H9 (cell line): ENCODE data around the gene PLEK2. TPM values are rescaled to one million over a fixed set of nuclear protein-coding genes. Genes with fewer than 3 reads are reported as not detected.

Experiments used
- DNase-seq: peaks from one replicate; pipeline ENCODE4 v3.0.0-alpha.2; 2017
- H2AFZ ChIP-seq: one replicate; pipeline ENCODE4 v1.6.1; 2013; ENCODE audit warnings: mild to moderate bottlenecking, low read length, control low read depth, moderate library complexity
- H2AK5ac ChIP-seq: 2 replicates; pipeline ENCODE4 v1.6.1; 2013; ENCODE audit warnings: low read length, control low read depth, mixed read lengths; ENCODE audit not compliant: insufficient read length
- H2BK120ac ChIP-seq: one replicate; pipeline ENCODE4 v1.6.1; 2013; ENCODE audit warnings: low read depth, mild to moderate bottlenecking, low read length, control low read depth, inconsistent platforms; ENCODE audit not compliant: poor library complexity, severe bottlenecking
- H2BK12ac ChIP-seq: 2 replicates; pipeline ENCODE4 v1.6.1; 2013; ENCODE audit warnings: low read length, control low read depth, mixed read lengths, low read depth; ENCODE audit not compliant: insufficient read length
- H2BK15ac ChIP-seq: 2 replicates; pipeline ENCODE4 v1.6.1; 2013; ENCODE audit warnings: low read depth, low read length, control low read depth
- H2BK20ac ChIP-seq: one replicate; pipeline ENCODE4 v1.6.1; 2013; ENCODE audit warnings: low read depth, mild to moderate bottlenecking, low read length, control low read depth, inconsistent platforms; ENCODE audit not compliant: poor library complexity, severe bottlenecking
- H2BK5ac ChIP-seq: 2 replicates; pipeline ENCODE4 v1.6.1; 2013; ENCODE audit warnings: low read length, control low read depth, mixed read lengths; ENCODE audit not compliant: insufficient read length
- H3K14ac ChIP-seq: 2 replicates; pipeline ENCODE4 v1.6.1; 2013; ENCODE audit warnings: low read length, control low read depth; ENCODE audit not compliant: insufficient read depth
- H3K18ac ChIP-seq: 2 replicates; pipeline ENCODE4 v1.6.1; 2013; ENCODE audit warnings: low read depth, mild to moderate bottlenecking, mixed read lengths, low read length, control low read depth; ENCODE audit not compliant: insufficient read length
- H3K23ac ChIP-seq: 2 replicates; pipeline ENCODE4 v1.6.1; 2013; ENCODE audit warnings: low read length, control low read depth, mixed read lengths, low read depth; ENCODE audit not compliant: insufficient read length
- H3K23me2 ChIP-seq: 2 replicates; pipeline ENCODE4 v1.6.1; 2013; ENCODE audit warnings: low read depth, mild to moderate bottlenecking, mixed read lengths, low read length, control low read depth; ENCODE audit not compliant: insufficient read length, poor library complexity, severe bottlenecking
- H3K27ac ChIP-seq: 2 replicates; pipeline ENCODE4 v1.5.1; 2013; ENCODE audit warnings: low read length, control low read depth, mixed read lengths, low read depth; ENCODE audit not compliant: insufficient read length
- H3K27me3 ChIP-seq: 2 replicates; pipeline ENCODE4 v1.6.1; 2013; ENCODE audit warnings: low read length, control low read depth, inconsistent platforms; ENCODE audit not compliant: insufficient read depth
- H3K4ac ChIP-seq: 2 replicates; pipeline ENCODE4 v1.6.1; 2013; ENCODE audit warnings: low read depth, mild to moderate bottlenecking, control low read depth, inconsistent platforms, low read length, moderate library complexity
- H3K4me1 ChIP-seq: 2 replicates; pipeline ENCODE4 v1.6.1; 2013; ENCODE audit warnings: low read length, control low read depth, inconsistent platforms; ENCODE audit not compliant: insufficient read depth
- H3K4me2 ChIP-seq: 2 replicates; pipeline ENCODE4 v1.6.1; 2013; ENCODE audit warnings: low read length, control low read depth, mixed read lengths; ENCODE audit not compliant: insufficient read length, insufficient read depth
- H3K56ac ChIP-seq: 2 replicates; pipeline ENCODE4 v1.6.1; 2013; ENCODE audit warnings: low read depth, mild to moderate bottlenecking, mixed read lengths, low read length, control low read depth; ENCODE audit not compliant: insufficient read length
- H3K79me1 ChIP-seq: 2 replicates; pipeline ENCODE4 v1.6.1; 2013; ENCODE audit warnings: low read depth, mild to moderate bottlenecking, moderate library complexity, low read length, control low read depth, inconsistent platforms; ENCODE audit not compliant: insufficient read depth, poor library complexity, severe bottlenecking
- H3K79me2 ChIP-seq: 2 replicates; pipeline ENCODE4 v1.6.1; 2013; ENCODE audit warnings: low read length, control low read depth, inconsistent platforms; ENCODE audit not compliant: insufficient read depth
- H3K9ac ChIP-seq: 2 replicates; pipeline ENCODE4 v1.6.1; 2013; ENCODE audit warnings: low read length, control low read depth, mixed read lengths; ENCODE audit not compliant: insufficient read length; ENCODE audit errors: extremely low read depth
- H3K9me3 ChIP-seq: one replicate; pipeline ENCODE4 v1.6.1; 2013; ENCODE audit warnings: low read depth, low read length, inconsistent platforms; ENCODE audit not compliant: control insufficient read depth
- H3T11ph ChIP-seq: one replicate; pipeline ENCODE4 v1.6.1; 2013; ENCODE audit warnings: mild to moderate bottlenecking, low read length, control low read depth, inconsistent platforms
- H4K20me1 ChIP-seq: one replicate; pipeline ENCODE4 v1.6.1; 2013; ENCODE audit not compliant: control insufficient read depth, insufficient read length, insufficient read depth
- H4K5ac ChIP-seq: 2 replicates; pipeline ENCODE4 v1.6.1; 2013; ENCODE audit warnings: low read depth, mild to moderate bottlenecking, mixed read lengths, low read length, control low read depth; ENCODE audit not compliant: insufficient read length
- H4K8ac ChIP-seq: replicated peaks from 2 replicates; pipeline ENCODE4 v1.6.1; 2013; ENCODE audit warnings: low read length, control low read depth, mixed read lengths, low read depth; ENCODE audit not compliant: insufficient read length
- H4K91ac ChIP-seq: 2 replicates; pipeline ENCODE4 v1.6.1; 2013; ENCODE audit warnings: low read depth, mild to moderate bottlenecking, moderate library complexity, mixed read lengths, low read length, control low read depth; ENCODE audit not compliant: insufficient read length
- H3K27ac Mint-ChIP-seq, 3 experiments: 2 replicates in 2 of 3; 3 replicates in 1 of 3; pipeline ENCODE4 v1.8.0; 2020 to 2021; ENCODE audit warnings: mixed read lengths in 3 of 3, mild to moderate bottlenecking in 1 of 3, moderate library complexity in 1 of 3
- H3K27me3 Mint-ChIP-seq: 2 replicates; pipeline ENCODE4 v1.8.0; 2021; ENCODE audit warnings: low read depth, mild to moderate bottlenecking, moderate library complexity, mixed read lengths
- H3K36me3 Mint-ChIP-seq, 3 experiments: 2 replicates in 2 of 3; 3 replicates in 1 of 3; pipeline ENCODE4 v1.8.0; 2020 to 2021; ENCODE audit warnings: low read depth in 3 of 3, mixed read lengths in 3 of 3; ENCODE audit not compliant: insufficient read depth in 1 of 3
- H3K4me1 Mint-ChIP-seq, 2 experiments: 2 replicates each; pipeline ENCODE4 v1.8.0; 2020; ENCODE audit warnings: mixed read lengths in 2 of 2
- H3K4me3 Mint-ChIP-seq, 2 experiments: 2 replicates in 1 of 2; 3 replicates in 1 of 2; pipeline ENCODE4 v1.8.0; 2020 to 2021; ENCODE audit warnings: mild to moderate bottlenecking in 2 of 2, mixed read lengths in 2 of 2, moderate library complexity in 1 of 2
- H3K9me3 Mint-ChIP-seq, 2 experiments: 2 replicates in 1 of 2; 3 replicates in 1 of 2; pipeline ENCODE4 v1.8.0; 2020; ENCODE audit warnings: mild to moderate bottlenecking in 2 of 2, mixed read lengths in 2 of 2, moderate library complexity in 1 of 2
- WGBS: extraction: QIAGEN DNeasy Blood & Tissue Kit; methylation state at CpG from one replicate; pipeline ENCODE4 v1.1.7; 2013; ENCODE audit warnings: missing lambda C conversion rate, low lambda C conversion rate, mixed read lengths; ENCODE audit not compliant: insufficient read length; ENCODE audit errors: extremely low coverage; 5-methylcytosine and 5-hydroxymethylcytosine counted together
- total RNA-seq: library from RNA; stranded (reverse); gene quantifications from 2 replicates; pipeline ENCODE4 v1.2.1, GENCODE V29; 2021
- TF ChIP-seq, protein P1 (sequence below): fragments of 200-600 bp; sonication (generic); conservative IDR thresholded peaks from 3 replicates; pipeline ENCODE4 v1.8.0; 2021; ENCODE audit warnings: antibody characterized with exemption, mild to moderate bottlenecking

PLEK2 gene
- total RNA-seq, 1 experiment from 2014 or later, result not detected

DNA sequence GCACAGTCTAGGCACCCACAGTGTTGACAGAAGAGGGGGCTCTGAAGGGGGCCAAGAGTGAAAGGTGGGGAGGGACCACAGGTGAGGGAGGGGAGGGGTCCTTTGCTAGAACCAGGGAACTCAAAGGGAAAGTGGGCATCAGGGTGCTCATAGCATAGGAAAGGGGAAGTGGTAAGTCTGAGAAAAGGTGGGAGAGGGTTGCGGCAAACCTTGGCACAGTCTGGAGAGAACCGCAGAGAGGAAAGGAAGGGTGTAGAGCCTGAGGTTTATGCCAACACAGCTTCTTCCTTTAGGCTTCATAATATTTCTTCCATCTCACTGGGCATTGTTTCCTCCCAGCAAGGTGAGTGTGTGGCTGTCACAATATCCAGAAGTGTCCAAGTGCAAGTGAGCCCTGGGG is 11.5 kb upstream of the PLEK2 start:
- no peak overlapping the region for H2BK5ac ChIP-seq
- H3K79me1 ChIP-seq, result no peaks in the 10 kb centered on the region
- no peaks in the 10 kb centered on the region for H3K36me3 Mint-ChIP-seq
- H3K23me2 ChIP-seq, result no peaks in the 10 kb centered on the region
- H4K5ac ChIP-seq, result no peak overlapping the region
- H2AK5ac ChIP-seq, result no peak overlapping the region
- no peak overlapping the region for H3K4me2 ChIP-seq
- no peak overlapping the region for H3K27ac Mint-ChIP-seq
- no peak overlapping the region for H3K9ac ChIP-seq
- H4K20me1 ChIP-seq, result no peaks in the 10 kb centered on the region
- no peaks in the 10 kb centered on the region for H3K27me3 ChIP-seq
- H3K4me1 ChIP-seq, result peaks cover under 1% of the 10 kb centered on the region; the same call in 1 of the 2 replicates
- no peak for DNase-seq
- H3K4ac ChIP-seq, result no peak overlapping the region
- H2BK15ac ChIP-seq, result no peak overlapping the region
- TF ChIP-seq, protein P1, sequence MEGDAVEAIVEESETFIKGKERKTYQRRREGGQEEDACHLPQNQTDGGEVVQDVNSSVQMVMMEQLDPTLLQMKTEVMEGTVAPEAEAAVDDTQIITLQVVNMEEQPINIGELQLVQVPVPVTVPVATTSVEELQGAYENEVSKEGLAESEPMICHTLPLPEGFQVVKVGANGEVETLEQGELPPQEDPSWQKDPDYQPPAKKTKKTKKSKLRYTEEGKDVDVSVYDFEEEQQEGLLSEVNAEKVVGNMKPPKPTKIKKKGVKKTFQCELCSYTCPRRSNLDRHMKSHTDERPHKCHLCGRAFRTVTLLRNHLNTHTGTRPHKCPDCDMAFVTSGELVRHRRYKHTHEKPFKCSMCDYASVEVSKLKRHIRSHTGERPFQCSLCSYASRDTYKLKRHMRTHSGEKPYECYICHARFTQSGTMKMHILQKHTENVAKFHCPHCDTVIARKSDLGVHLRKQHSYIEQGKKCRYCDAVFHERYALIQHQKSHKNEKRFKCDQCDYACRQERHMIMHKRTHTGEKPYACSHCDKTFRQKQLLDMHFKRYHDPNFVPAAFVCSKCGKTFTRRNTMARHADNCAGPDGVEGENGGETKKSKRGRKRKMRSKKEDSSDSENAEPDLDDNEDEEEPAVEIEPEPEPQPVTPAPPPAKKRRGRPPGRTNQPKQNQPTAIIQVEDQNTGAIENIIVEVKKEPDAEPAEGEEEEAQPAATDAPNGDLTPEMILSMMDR, result no peak
- H3K9me3 Mint-ChIP-seq, result no peaks in the 10 kb centered on the region
- H3K79me2 ChIP-seq, result no peaks in the 10 kb centered on the region
- H3K9me3 ChIP-seq, result no peaks in the 10 kb centered on the region
- H3K27ac ChIP-seq, result no peak overlapping the region
- H3K4me3 Mint-ChIP-seq, result no peak overlapping the region
- H3K4me1 Mint-ChIP-seq, result peaks cover 14 to 16% of the 10 kb centered on the region in 2 experiments
- WGBS, result no CpG with 5 or more reads among the region's 2 CpGs
- H2BK120ac ChIP-seq, result no peak overlapping the region
- no peaks in the 10 kb centered on the region; the same call in 1 of the 2 replicates for H3K27me3 Mint-ChIP-seq
- no peak overlapping the region for H3K14ac ChIP-seq
- no peak overlapping the region for H3K56ac ChIP-seq
- H3K18ac ChIP-seq, result no peak overlapping the region
- H2BK12ac ChIP-seq, result no peak overlapping the region
- H3T11ph ChIP-seq, result no peak overlapping the region
- H2BK20ac ChIP-seq, result no peak overlapping the region
- H4K91ac ChIP-seq, result no peak overlapping the region
- no peak overlapping the region for H3K23ac ChIP-seq
- no peak overlapping the region for H2AFZ ChIP-seq
- H4K8ac ChIP-seq, result no peak overlapping the region
